C4-2B (cell line): ENCODE measurements around the gene PCDHGA6.

Experiments used
- CTCF ChIP-seq: fragments of 450-650 bp; conservative IDR thresholded peaks from 2 replicates; pipeline ENCODE4 v1.5.1; 2017; ENCODE audit warnings: mild to moderate bottlenecking
- ZFX ChIP-seq: fragments of 450-650 bp; IDR thresholded peaks from 2 replicates; pipeline ENCODE4 v1.6.1; 2017

DNA sequence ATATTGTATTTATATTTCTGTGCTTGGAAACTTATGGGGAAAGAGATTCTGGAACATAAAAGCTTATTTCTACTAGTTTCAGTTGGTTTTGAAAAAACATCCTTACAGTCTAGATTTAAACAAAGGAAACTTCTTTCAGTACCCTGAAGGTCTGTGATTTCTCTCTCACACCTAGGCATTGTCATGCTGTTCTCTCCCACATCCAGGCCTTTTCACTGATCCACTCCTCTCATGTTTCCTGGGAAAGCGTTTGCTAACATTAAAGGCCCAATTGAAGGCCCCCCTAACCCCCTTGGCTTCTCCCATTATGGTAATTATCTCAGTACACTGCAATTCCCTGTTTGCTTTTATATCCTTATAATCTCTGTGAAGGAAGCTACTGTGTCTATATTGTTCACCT, 30.9 kb upstream of the PCDHGA6 start:
- TF ChIP-seq CTCF (no peak), ZFX (no peak)
